ENCODE data around the gene NUDC.

DNA sequence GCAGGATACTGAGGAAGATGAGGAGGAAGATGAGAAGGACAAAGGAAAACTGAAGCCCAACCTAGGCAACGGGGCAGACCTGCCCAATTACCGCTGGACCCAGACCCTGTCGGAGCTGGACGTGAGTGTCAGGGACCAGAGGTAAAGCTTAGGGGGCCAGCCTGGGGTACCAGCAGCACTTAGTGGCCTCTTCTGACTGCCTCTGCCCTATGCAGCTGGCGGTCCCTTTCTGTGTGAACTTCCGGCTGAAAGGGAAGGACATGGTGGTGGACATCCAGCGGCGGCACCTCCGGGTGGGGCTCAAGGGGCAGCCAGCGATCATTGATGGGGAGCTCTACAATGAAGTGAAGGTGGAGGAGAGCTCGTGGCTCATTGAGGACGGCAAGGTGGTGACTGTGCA is 21.1 kb downstream of the NUDC start:
- no peak for TF ChIP-seq POLR2AphosphoS5 (IDR thresholded peaks at IDR 0.05; ENCODE audit: low read depth, low read length)
- TF ChIP-seq NRF1 (IDR thresholded peaks at IDR 0.05; ENCODE audit: low read depth, low read length): no peak
- TF ChIP-seq, protein P1, sequence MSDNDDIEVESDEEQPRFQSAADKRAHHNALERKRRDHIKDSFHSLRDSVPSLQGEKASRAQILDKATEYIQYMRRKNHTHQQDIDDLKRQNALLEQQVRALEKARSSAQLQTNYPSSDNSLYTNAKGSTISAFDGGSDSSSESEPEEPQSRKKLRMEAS (IDR thresholded peaks at IDR 0.05; ENCODE audit: low read depth): no peak
- no peak for TF ChIP-seq NFIC (IDR thresholded peaks at IDR 0.05; ENCODE audit: borderline replicate concordance)
- no peak for TF ChIP-seq MEF2A (IDR thresholded peaks at IDR 0.05; ENCODE audit: borderline replicate concordance, low read depth)

All from SK-N-SH (cell line).